IMR-90 (cell line): Measurements from ENCODE around the gene NBPF1. TPM values are rescaled to one million over a fixed set of nuclear protein-coding genes. Genes with fewer than 3 reads are reported as not detected.

Experiments used
- ATAC-seq: fragments of 200-7000 bp; cut with Tn5 transposase; 2 replicates; pipeline ENCODE4 v1.9.1; 2020; ENCODE audit warnings: low read depth, mild to moderate bottlenecking, moderate library complexity
- BruUV-seq: library from RNA; stranded (reverse); fragments of 400-500 nt; replicated peaks from 2 replicates; lab custom pipeline; 2021; lab: Mats Ljungman, UMichigan
- CTCF ChIA-PET: fragments of 300-600 bp; formaldehyde crosslinking; extraction: SDS; loops from one replicate; lab custom pipeline; 2021; ENCODE audit warnings: antibody characterized with exemption; lab: Yijun Ruan, JAX
- POLR2A ChIA-PET: fragments of 300-600 bp; sonication (Branson Sonifier 250); formaldehyde crosslinking; loops from one replicate; lab custom pipeline; 2022; ENCODE audit warnings: antibody characterized with exemption; ENCODE audit not compliant: unreplicated experiment; lab: Charles Lee
- DNase-seq: peaks from one replicate; pipeline ENCODE4 v3.0.0; 2013
- H2AFZ ChIP-seq: replicated peaks from 2 replicates; pipeline ENCODE3; 2013; ENCODE audit warnings: low read length, mild to moderate bottlenecking; ENCODE audit not compliant: poor library complexity
- H2AK5ac ChIP-seq: 2 replicates; pipeline ENCODE4 v1.6.1; 2013; ENCODE audit warnings: low read depth, low read length, inconsistent platforms
- H2AK9ac ChIP-seq: replicated peaks from 2 replicates; pipeline ENCODE3; 2013; ENCODE audit warnings: mild to moderate bottlenecking, low read depth, low read length, moderate library complexity; ENCODE audit not compliant: poor library complexity
- H2BK120ac ChIP-seq: 2 replicates; pipeline ENCODE4 v1.6.1; 2013; ENCODE audit warnings: low read depth, low read length, inconsistent platforms
- H2BK15ac ChIP-seq: 3 replicates; pipeline ENCODE4 v1.6.1; 2013; ENCODE audit warnings: low read depth, low read length, inconsistent platforms
- H2BK20ac ChIP-seq: 2 replicates; pipeline ENCODE4 v1.6.1; 2013; ENCODE audit warnings: low read depth, mild to moderate bottlenecking, inconsistent platforms, low read length, moderate library complexity
- H2BK5ac ChIP-seq: 2 replicates; pipeline ENCODE4 v1.6.1; 2013; ENCODE audit warnings: mild to moderate bottlenecking, low read depth, low read length, inconsistent platforms; ENCODE audit not compliant: poor library complexity, severe bottlenecking
- H3K14ac ChIP-seq: replicated peaks from 2 replicates; pipeline ENCODE4 v1.6.1; 2013; ENCODE audit warnings: low read depth, low read length, inconsistent platforms
- H3K18ac ChIP-seq: 2 replicates; pipeline ENCODE4 v1.6.1; 2013; ENCODE audit warnings: low read depth, low read length, control low read depth
- H3K23ac ChIP-seq: 2 replicates; pipeline ENCODE4 v1.6.1; 2013; ENCODE audit warnings: low read depth, low read length, inconsistent platforms
- H3K27ac ChIP-seq: 2 replicates; pipeline ENCODE4 v1.5.1; 2013; ENCODE audit warnings: mild to moderate bottlenecking, control low read depth, low read length; ENCODE audit not compliant: insufficient read depth
- H3K27me3 ChIP-seq: 2 replicates; pipeline ENCODE4 v1.6.1; 2013; ENCODE audit warnings: low read length; ENCODE audit not compliant: control insufficient read depth, insufficient read depth
- H3K36me3 ChIP-seq: 2 replicates; pipeline ENCODE4 v1.6.1; 2013; ENCODE audit warnings: low read length, mixed read lengths; ENCODE audit not compliant: control insufficient read depth, insufficient read depth
- H3K4ac ChIP-seq: 2 replicates; pipeline ENCODE4 v1.6.1; 2013; ENCODE audit warnings: low read depth, low read length, inconsistent platforms
- H3K4me1 ChIP-seq: 2 replicates; pipeline ENCODE4 v1.6.1; 2013; ENCODE audit warnings: low read length, mixed read lengths; ENCODE audit not compliant: control insufficient read depth, insufficient read depth
- H3K4me2 ChIP-seq: 2 replicates; pipeline ENCODE4 v1.6.1; 2013; ENCODE audit warnings: low read depth, mild to moderate bottlenecking, control low read depth, low read length, moderate library complexity
- H3K4me3 ChIP-seq: 2 replicates; pipeline ENCODE4 v1.5.1; 2013; ENCODE audit warnings: low read depth, mild to moderate bottlenecking, control low read depth, low read length, moderate library complexity; ENCODE audit not compliant: insufficient read depth
- H3K56ac ChIP-seq: 2 replicates; pipeline ENCODE4 v1.6.1; 2013; ENCODE audit warnings: low read length, inconsistent platforms; ENCODE audit not compliant: insufficient read depth; ENCODE audit errors: extremely low read depth
- H3K79me1 ChIP-seq, 2 experiments: 2 replicates each; pipeline ENCODE4 v1.6.1; 2013; ENCODE audit warnings: low read length in 2 of 2, inconsistent platforms in 1 of 2, low read depth in 1 of 2
- H3K9ac ChIP-seq: 2 replicates; pipeline ENCODE4 v1.6.1; 2013; ENCODE audit warnings: low read depth, low read length, control low read depth
- H3K9me1 ChIP-seq: 2 replicates; pipeline ENCODE4 v1.6.1; 2013; ENCODE audit warnings: low read length, inconsistent platforms; ENCODE audit not compliant: insufficient read depth
- H3K9me3 ChIP-seq: 2 replicates; pipeline ENCODE4 v1.6.1; 2013; ENCODE audit warnings: low read length; ENCODE audit not compliant: control insufficient read depth, insufficient read depth
- H4K20me1 ChIP-seq: 2 replicates; pipeline ENCODE4 v1.6.1; 2013; ENCODE audit warnings: low read length, inconsistent platforms; ENCODE audit not compliant: insufficient read depth
- H4K5ac ChIP-seq: 2 replicates; pipeline ENCODE4 v1.6.1; 2013; ENCODE audit warnings: mild to moderate bottlenecking, low read depth, low read length, control low read depth
- H4K8ac ChIP-seq, 2 experiments: 2 replicates each; pipeline ENCODE4 v1.6.1; 2013; ENCODE audit warnings: low read depth in 2 of 2, low read length in 2 of 2, control low read depth in 1 of 2, inconsistent platforms in 1 of 2
- H4K91ac ChIP-seq: 2 replicates; pipeline ENCODE4 v1.6.1; 2013; ENCODE audit warnings: low read depth, low read length, inconsistent platforms; ENCODE audit not compliant: insufficient read depth
- BHLHE40 ChIP-seq: fragments of 150-350 bp; IDR thresholded peaks from 2 replicates; pipeline ENCODE4 v1.6.1; 2016; ENCODE audit warnings: mild to moderate bottlenecking, low read depth, low read length
- CEBPB ChIP-seq: IDR thresholded peaks from 2 replicates; pipeline ENCODE4 v1.6.1; 2012; ENCODE audit warnings: low read depth, low read length, improper control_type of control experiment
- CHD1 ChIP-seq: IDR thresholded peaks from 2 replicates; pipeline ENCODE4 v1.6.1; 2012; ENCODE audit warnings: low read depth, low read length, improper control_type of control experiment
- FOS ChIP-seq: fragments of 150-350 bp; IDR thresholded peaks from 2 replicates; pipeline ENCODE4 v1.6.1; 2016; ENCODE audit warnings: low read depth, low read length
- MAFK ChIP-seq: IDR thresholded peaks from 2 replicates; pipeline ENCODE4 v1.6.1; 2012; ENCODE audit warnings: low read depth, low read length, improper control_type of control experiment
- MAZ ChIP-seq: IDR thresholded peaks from 2 replicates; pipeline ENCODE4 v1.6.1; 2012; ENCODE audit warnings: low read depth, mild to moderate bottlenecking, low read length, improper control_type of control experiment, moderate library complexity, borderline replicate concordance
- MXI1 ChIP-seq: IDR thresholded peaks from 2 replicates; pipeline ENCODE4 v1.6.1; 2012; ENCODE audit warnings: low read depth, mild to moderate bottlenecking, low read length, moderate library complexity, borderline replicate concordance
- NFE2L2 ChIP-seq: fragments of 150-350 bp; IDR thresholded peaks from 2 replicates; pipeline ENCODE4 v1.6.1; 2016; ENCODE audit warnings: low read depth, mild to moderate bottlenecking, low read length
- POLR2A ChIP-seq: IDR thresholded peaks from 2 replicates; pipeline ENCODE4 v1.6.1; 2012; ENCODE audit warnings: mild to moderate bottlenecking, low read depth, low read length
- RAD21 ChIP-seq: IDR thresholded peaks from 2 replicates; pipeline ENCODE4 v1.6.1; 2012; ENCODE audit warnings: low read length, improper control_type of control experiment
- RFX5 ChIP-seq: IDR thresholded peaks from 2 replicates; pipeline ENCODE4 v1.8.0; 2012; ENCODE audit warnings: low read depth, mild to moderate bottlenecking, low read length, moderate library complexity
- SMC3 ChIP-seq: fragments of 150-350 bp; IDR thresholded peaks from 2 replicates; pipeline ENCODE4 v1.6.1; 2016; ENCODE audit warnings: low read depth, mild to moderate bottlenecking, antibody characterized with exemption, low read length, moderate library complexity
- USF2 ChIP-seq: fragments of 150-350 bp; IDR thresholded peaks from 2 replicates; pipeline ENCODE4 v1.6.1; 2017; ENCODE audit warnings: mild to moderate bottlenecking, antibody characterized with exemption, low read length, low read depth
- WGBS, 2 experiments: methylation state at CpG; one replicate each; pipeline versions ENCODE4 v1.1.5 to v1.1.7; 2013; ENCODE audit warnings: missing lambda C conversion rate in 2 of 2; ENCODE audit not compliant: insufficient read length in 1 of 2; ENCODE audit errors: extremely low coverage in 2 of 2; 5-methylcytosine and 5-hydroxymethylcytosine counted together
- dilution Hi-C: fragments of 300-500 bp; cut with HindIII; formaldehyde crosslinking; loops from one replicate; pipeline ENCODE4 v1.14.3; 2018; ENCODE audit warnings: low sequenced_read_pairs; ENCODE audit not compliant: unreplicated experiment
- in situ Hi-C: fragments of 300-500 bp; cut with MboI; formaldehyde crosslinking; loops from 3 replicates; pipeline ENCODE4 v1.14.3; 2019; ENCODE audit warnings: low sequenced_read_pairs, inconsistent platforms, mixed read lengths
- intact Hi-C: fragments of 100-400 bp; cut with micrococcal nuclease; formaldehyde crosslinking; loops from 2 replicates; pipeline ENCODE4 v1.10.0; 2022
- polyA plus RNA-seq, 3 experiments: library from polyadenylated mRNA; depleted of rRNA; stranded (reverse); fragments of >200 nt; gene quantifications; 2 replicates each; pipeline ENCODE4 v1.2.3, GENCODE V29; 2012; ENCODE audit warnings: low replicate concordance in 1 of 3
- total RNA-seq: library from RNA; depleted of rRNA; stranded (reverse); fragments of >200 nt; gene quantifications from 2 replicates; pipeline ENCODE4 v1.2.3, GENCODE V29; 2012

NBPF1 gene
- total and polyA plus RNA-seq, 2 of the 4 experiments (the other 2 are of a cell fraction), result 18.8 to 25.3 TPM

- Histone ChIP-seq H2BK15ac (no peak overlapping the region), H2AFZ (peak overlapping the region; percentile 47), H4K91ac (no peak overlapping the region), H4K8ac (no peak overlapping the region), H3K18ac (no peak overlapping the region), H3K9me1 (no peaks in the 10 kb centered on the region), H3K4me3 (no peak overlapping the region), H3K27ac (no peak overlapping the region), H3K9me3 (no peaks in the 10 kb centered on the region), H3K27me3 (no peaks in the 10 kb centered on the region), H2BK5ac (no peak overlapping the region), H3K23ac (no peak overlapping the region), H4K20me1 (peaks cover 3% of the 10 kb centered on the region; the same call in 1 of the 2 replicates), H2AK5ac (no peak overlapping the region), H3K36me3 (peaks cover 36% of the 10 kb centered on the region), H3K4me1 (no peaks in the 10 kb centered on the region), H3K4me2 (no peak overlapping the region), H3K9ac (no peak overlapping the region), H2AK9ac (peak overlapping the region; percentile 70), H2BK120ac (no peak overlapping the region), H3K4ac (no peak overlapping the region), H4K5ac (no peak overlapping the region), H3K79me1 (no peaks in the 10 kb centered on the region), H3K56ac (no peak overlapping the region), H3K14ac (no peak overlapping the region), H2BK20ac (no peak overlapping the region)
- dilution Hi-C loops, result no loop called here
- intact Hi-C loops, result no loop called here
- BruUV-seq, result no TSS peak
- POLR2A ChIA-PET, result no interaction called here
- in situ Hi-C loops, result no loop called here
- TF ChIP-seq NFE2L2, result no peak
- TF ChIP-seq RFX5, result no peak
- TF ChIP-seq MXI1, result no peak
- no peak for TF ChIP-seq MAFK
- no peak for TF ChIP-seq CHD1
- TF ChIP-seq CEBPB, result no peak
- no peak for TF ChIP-seq RAD21
- TF ChIP-seq POLR2A, result no peak
- no peak for TF ChIP-seq SMC3
- no peak for TF ChIP-seq MAZ
- no peak for TF ChIP-seq BHLHE40
- TF ChIP-seq USF2, result no peak
- no peak for TF ChIP-seq FOS
- ATAC-seq (no peak), DNase-seq (no peak)
- CTCF ChIA-PET, result no interaction called here
- 91% methylated on average over 17 of the region's 25 CpGs; no CpG with 5 or more reads in 1 of the 2 experiments for WGBS, 2 experiments
Observed at GRCh38 chr1:16625497-16626408, 12.4 kb upstream of the NBPF1 start.
